SJSA1 (cell line): Measurements from ENCODE around the gene TTC39B. TPM values are rescaled to one million over a fixed set of nuclear protein-coding genes. Genes with fewer than 3 reads are reported as not detected.
A peak's percentile ranks its signal among the peaks of the same experiment; 100 is the strongest.
"Not testable (repeated sequence)": the region's sequence is repeated elsewhere in the genome, so short reads cannot be mapped to it uniquely, and the experiment has no call there.

Experiments used
- DNase-seq, 2 experiments: peaks; one replicate each; pipeline ENCODE4 v3.0.0-alpha.2; 2015 to 2020; ENCODE audit warnings: low spot score in 2 of 2, low read depth in 1 of 2
- H3K27ac ChIP-seq: fragments of 250-450 bp; sonication (Bioruptor Pico); 2 replicates; pipeline ENCODE4 v1.5.1; 2020; ENCODE audit warnings: mild to moderate bottlenecking, moderate library complexity
- H3K27me3 ChIP-seq: fragments of 250-450 bp; sonication (Bioruptor Pico); replicated peaks from 2 replicates; pipeline ENCODE4 v1.5.1; 2020; ENCODE audit warnings: mild to moderate bottlenecking, moderate library complexity
- H3K36me3 ChIP-seq: fragments of 250-450 bp; sonication (Bioruptor Pico); 2 replicates; pipeline ENCODE4 v1.5.1; 2020; ENCODE audit warnings: mild to moderate bottlenecking
- H3K4me1 ChIP-seq: fragments of 250-450 bp; sonication (Bioruptor Pico); replicated peaks from 2 replicates; pipeline ENCODE4 v1.6.1; 2021; ENCODE audit warnings: mild to moderate bottlenecking
- H3K4me3 ChIP-seq: fragments of 250-450 bp; sonication (Bioruptor Pico); 2 replicates; pipeline ENCODE4 v1.5.1; 2020; ENCODE audit warnings: mild to moderate bottlenecking
- H3K9me3 ChIP-seq: fragments of 250-450 bp; sonication (Bioruptor Pico); replicated peaks from 2 replicates; pipeline ENCODE4 v1.5.1; 2020; ENCODE audit warnings: mild to moderate bottlenecking
- total RNA-seq: library from RNA; depleted of rRNA; stranded (reverse); fragments of >200 nt; shearing (Covaris generic); gene quantifications from 2 replicates; pipeline ENCODE4 v1.2.3, GENCODE V29; 2014; rRNA removed

TTC39B gene
- total RNA-seq = 2.7 and 5.9 TPM in 2 replicates

DNA sequence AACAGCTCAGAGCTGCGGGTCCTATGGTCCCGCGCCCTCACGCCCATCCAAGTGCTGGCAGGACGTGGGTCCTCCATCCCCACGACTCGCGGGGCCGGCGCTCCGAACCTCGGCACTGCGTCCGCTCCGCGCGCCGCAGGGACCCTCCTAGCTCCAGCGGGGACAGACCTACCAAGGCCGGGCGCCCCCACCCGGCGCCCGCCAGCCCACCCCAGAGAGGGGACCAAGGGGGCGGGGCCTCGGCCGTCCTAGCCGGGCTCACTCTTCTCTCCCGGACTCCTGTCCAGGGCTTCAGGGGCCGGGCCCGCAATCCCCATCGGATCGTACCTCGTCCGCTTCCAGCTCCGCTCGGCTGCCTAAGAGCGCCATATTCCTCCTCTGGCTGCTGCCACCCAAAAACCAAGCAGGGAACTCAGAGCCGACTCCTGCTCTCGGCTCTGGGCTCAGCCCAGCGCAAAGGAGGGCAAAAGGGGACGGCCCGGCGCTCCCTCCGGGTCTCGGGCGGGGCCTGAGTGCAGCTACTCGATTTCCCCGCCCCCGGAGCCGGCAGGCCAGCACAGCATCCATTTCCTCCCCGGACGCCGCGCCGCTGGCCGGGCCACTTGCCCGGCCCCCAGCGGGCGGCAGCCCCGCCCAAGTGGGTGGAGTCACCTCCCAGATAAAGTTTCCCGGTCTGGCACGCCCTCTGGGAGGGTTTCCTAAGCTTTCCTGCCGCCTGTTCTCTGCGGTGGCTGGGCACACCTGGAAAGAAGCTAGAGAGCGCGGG is at the start of gene TTC39B:
TSS of gene TTC39B (minus strand) at position 460 of the 766 bp plus-strand sequence. CDS start at position 369, 91 bp downstream.
- no peak within 1 kb of the TSS for H3K27ac ChIP-seq
- H3K4me1 ChIP-seq = peaks cover 15% of the 10 kb centered on the region
- peak within 1 kb of the TSS; percentile 59 for H3K4me3 ChIP-seq
- no peaks in the 10 kb centered on the region for H3K36me3 ChIP-seq
- no peaks in the 10 kb centered on the region for H3K9me3 ChIP-seq
- no peaks in the 10 kb centered on the region for H3K27me3 ChIP-seq
- DNase-seq = peak; percentile 86

DNA sequence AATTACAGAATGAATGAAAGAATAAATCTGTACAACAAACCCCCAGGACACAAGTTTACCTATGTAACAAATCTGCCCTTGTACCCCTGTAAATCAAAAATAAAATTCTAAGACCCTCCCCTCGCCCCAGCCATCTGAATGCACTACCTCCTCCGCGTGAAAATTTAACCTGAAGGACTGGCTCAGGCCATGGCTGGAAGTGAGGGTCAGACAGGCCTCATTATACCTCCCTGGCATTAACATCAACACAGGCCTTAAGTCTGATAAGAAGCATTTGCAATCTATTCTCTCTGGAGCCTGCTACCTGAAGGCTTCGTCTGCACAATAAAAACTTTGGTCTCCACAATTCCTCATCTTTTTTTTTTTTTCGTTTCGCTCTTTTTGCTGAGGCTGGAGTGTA is 48.7 kb upstream of the TTC39B start:
- Histone ChIP-seq H3K9me3 (no peaks in the 10 kb centered on the region), H3K27ac (no peak overlapping the region), H3K36me3 (no peaks in the 10 kb centered on the region), H3K27me3 (no peaks in the 10 kb centered on the region), H3K4me3 (no peak overlapping the region), H3K4me1 (no peaks in the 10 kb centered on the region)
- DNase-seq = no peak

DNA sequence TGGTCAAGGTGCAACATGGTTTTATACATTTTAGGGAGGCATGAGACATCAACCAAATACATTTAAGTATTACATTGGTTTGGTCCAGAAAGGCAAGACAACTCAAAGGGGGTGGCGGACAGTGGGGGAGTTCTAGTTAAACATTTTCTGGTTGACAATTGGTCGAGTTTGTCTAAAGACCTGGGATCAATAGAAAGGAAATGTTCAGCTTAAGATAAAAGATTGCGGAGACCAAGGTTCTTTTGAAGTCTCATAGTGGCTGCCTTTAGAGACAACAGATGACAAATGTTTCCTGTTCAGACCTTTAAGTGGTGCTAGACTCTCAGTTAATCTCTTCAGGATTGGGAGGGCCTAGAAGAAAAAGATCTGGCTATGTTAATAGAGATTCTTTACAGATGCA is 47.7 kb upstream of the TTC39B start:
- no peak overlapping the region for H3K4me3 ChIP-seq
- no peaks in the 10 kb centered on the region for H3K36me3 ChIP-seq
- H3K27ac ChIP-seq = no peak overlapping the region
- no peaks in the 10 kb centered on the region for H3K27me3 ChIP-seq
- no peak for DNase-seq
- no peaks in the 10 kb centered on the region for H3K4me1 ChIP-seq
- no peaks in the 10 kb centered on the region for H3K9me3 ChIP-seq

DNA sequence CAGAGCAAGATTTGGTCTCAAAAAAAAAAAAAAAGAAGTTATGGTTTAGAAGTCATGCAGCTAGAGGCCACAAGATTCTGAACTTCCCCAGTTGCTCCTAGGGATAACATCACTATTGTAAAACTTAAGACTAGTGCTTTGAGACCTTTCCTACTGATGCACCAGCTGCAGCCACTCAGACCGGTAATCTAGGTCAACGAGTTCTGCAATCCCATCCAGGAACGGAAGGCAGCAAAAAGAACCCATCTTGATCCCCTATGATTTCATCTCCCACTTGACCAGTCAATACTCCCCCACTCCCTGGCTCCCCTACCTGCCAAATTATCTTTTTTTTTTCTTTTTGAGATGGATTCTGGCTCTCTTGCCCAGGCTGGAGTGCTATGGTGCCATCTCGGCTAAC is 46.9 kb upstream of the TTC39B start:
- H3K27ac ChIP-seq = no peak overlapping the region
- H3K4me3 ChIP-seq = no peak overlapping the region
- no peaks in the 10 kb centered on the region for H3K27me3 ChIP-seq
- no peaks in the 10 kb centered on the region for H3K9me3 ChIP-seq
- H3K36me3 ChIP-seq = no peaks in the 10 kb centered on the region
- no peaks in the 10 kb centered on the region for H3K4me1 ChIP-seq
- DNase-seq = no peak

DNA sequence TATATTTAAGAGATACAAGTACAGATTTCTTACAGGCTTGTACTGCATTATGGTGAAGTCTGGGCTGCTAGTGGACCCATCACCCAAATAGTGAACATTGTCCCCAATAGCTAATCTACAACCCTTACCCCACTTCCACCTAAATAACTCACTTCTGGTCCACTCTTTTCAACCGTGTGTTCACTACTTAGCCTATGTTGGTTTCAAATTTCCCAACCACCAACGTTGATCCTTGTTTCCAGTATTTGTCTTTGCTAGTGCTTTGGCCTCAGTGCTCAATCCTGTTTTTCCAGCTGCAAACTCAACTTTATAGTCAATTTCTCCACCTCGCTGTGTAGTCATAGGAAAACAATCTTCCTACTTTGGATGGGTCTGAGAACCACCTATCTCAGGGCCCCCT is 45.3 kb upstream of the TTC39B start:
- Histone ChIP-seq H3K4me1 (no peaks in the 10 kb centered on the region), H3K9me3 (no peaks in the 10 kb centered on the region), H3K27me3 (no peaks in the 10 kb centered on the region), H3K36me3 (no peaks in the 10 kb centered on the region), H3K4me3 (no peak overlapping the region), H3K27ac (no peak overlapping the region)
- DNase-seq = no peak

DNA sequence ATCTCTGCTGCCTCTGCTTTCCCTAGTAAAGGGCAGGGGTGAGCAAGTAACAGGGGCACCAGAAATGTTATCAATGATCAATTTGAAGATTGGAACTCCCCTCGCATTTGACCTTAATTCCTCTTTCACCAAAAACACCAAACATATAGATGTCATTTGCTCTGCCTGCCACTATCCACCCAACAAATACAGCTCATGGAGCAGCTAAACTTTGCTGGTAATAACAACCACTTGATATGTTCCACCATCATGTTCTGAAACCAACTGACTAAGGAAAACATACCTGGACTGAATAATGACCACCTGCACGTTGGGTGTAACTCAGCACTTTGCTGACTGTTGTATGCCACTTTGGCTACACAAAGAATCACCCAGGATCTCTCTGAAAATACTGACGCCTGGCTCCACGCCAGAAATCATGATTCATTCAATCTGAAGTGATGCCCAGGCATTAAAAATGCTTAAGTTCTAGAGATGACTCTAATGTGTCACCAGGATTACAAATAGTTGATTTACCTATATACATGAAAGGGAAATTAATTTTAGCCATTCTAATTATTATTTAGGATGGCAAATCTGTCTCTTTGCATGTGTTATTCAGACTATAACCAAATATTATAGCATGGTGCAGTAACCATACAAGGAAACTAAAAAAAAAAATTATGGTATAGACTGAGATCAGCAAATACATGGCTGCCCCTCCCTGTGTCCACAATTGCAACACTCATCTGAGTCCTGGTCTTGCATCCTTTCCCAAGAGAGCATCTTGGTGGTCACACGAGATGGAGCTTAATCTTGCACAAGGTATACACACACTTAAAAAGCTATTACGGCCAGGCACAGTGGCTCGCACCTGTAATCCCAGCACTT is 43.1 kb upstream of the TTC39B start:
- no peaks in the 10 kb centered on the region for H3K36me3 ChIP-seq
- peak; percentile 3 to 44 for DNase-seq
- H3K4me1 ChIP-seq = no peaks in the 10 kb centered on the region
- no peaks in the 10 kb centered on the region for H3K9me3 ChIP-seq
- H3K4me3 ChIP-seq = no peak overlapping the region
- H3K27ac ChIP-seq = no peak overlapping the region
- H3K27me3 ChIP-seq = no peaks in the 10 kb centered on the region

DNA sequence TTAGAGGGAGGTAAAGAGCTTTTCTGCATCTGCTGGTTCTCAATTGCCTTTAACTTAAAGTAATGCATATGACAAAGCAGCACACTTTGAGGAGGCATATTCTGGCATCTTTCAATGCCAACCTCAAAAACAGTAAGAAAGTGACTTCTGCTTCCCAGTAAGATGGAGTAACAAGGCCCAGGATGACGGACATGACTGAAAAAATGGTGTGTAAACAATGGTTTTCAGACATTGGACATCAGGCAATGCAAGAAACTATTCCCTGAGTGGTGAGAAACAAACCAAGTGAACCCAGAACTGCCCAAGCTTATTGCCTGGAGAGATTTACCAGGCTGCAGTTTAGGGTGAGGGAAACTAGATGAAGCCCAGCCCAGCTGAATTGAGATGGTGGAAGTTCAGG is 39.8 kb upstream of the TTC39B start:
- no peak overlapping the region for H3K4me3 ChIP-seq
- no peaks in the 10 kb centered on the region for H3K27me3 ChIP-seq
- DNase-seq = no peak
- H3K9me3 ChIP-seq = no peaks in the 10 kb centered on the region
- no peaks in the 10 kb centered on the region for H3K4me1 ChIP-seq
- H3K27ac ChIP-seq = no peak overlapping the region
- H3K36me3 ChIP-seq = no peaks in the 10 kb centered on the region

DNA sequence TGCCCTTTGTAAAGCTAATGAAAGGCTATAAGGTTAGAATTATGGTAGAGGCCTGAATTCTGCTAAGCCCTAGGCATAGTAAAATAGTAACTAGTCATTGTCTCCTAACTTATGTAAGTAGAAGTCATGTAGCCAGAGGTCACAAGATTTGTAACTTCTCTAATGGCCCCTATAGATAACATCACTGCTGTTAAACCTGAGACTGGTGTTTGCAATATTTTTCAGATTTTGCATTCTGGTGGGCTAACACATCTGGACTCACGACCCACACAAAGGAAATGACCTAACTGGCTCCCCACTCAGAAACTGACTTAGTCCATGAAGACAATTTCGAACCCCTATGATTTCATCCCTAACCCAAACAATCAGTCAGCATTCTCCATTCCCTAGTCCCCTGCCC is 37.2 kb upstream of the TTC39B start:
- Histone ChIP-seq H3K9me3 (no peaks in the 10 kb centered on the region), H3K4me3 (no peak overlapping the region), H3K4me1 (no peaks in the 10 kb centered on the region), H3K27me3 (no peaks in the 10 kb centered on the region), H3K27ac (no peak overlapping the region), H3K36me3 (no peaks in the 10 kb centered on the region)
- DNase-seq = no peak

DNA sequence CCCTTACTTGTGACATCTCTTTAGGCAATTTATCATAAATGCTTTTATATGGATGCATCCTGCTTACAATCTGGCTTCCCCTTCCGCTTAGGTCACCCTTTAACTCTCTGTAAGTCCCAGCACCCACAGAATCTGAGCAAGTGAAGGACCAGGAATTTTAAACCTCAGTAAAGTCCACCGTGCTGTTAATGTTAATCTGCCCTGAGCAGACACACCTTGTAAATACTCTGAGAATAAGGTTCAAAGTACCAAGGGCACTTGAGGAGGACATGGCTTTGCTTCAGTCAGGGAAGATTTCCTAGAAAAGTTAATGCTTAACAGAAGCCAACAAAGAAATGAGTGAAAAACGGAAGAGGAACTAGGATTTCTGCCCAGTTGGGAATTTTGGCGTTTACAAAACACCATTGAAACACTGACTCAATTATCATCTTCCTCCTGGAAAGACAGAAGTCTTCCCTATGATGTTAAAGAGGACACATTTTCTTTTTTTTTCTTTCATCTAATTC is 26.4 kb upstream of the TTC39B start:
- H3K9me3 ChIP-seq = no peaks in the 10 kb centered on the region
- H3K27ac ChIP-seq = no peak overlapping the region

DNA sequence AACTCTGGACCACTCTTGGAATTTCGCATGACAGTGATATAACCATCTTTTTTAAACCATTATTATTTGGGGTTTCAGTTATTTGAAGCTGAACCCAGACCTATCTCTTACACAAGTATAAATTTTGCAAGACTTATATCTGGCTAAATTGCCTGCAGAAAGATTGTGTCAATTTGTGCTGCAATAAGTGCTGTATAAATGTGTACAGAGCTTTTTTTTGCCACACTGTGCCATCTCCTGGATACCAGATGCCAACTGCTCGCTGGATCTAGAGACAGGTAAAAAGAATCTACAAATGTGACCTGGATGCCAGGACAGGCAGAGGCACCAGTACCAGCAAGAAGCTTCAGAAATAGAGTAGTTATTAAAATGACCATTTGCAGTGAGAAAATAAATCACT is 25.9 kb upstream of the TTC39B start:
- no peak overlapping the region for H3K27ac ChIP-seq
- no peaks in the 10 kb centered on the region for H3K4me1 ChIP-seq
- no peaks in the 10 kb centered on the region for H3K27me3 ChIP-seq
- DNase-seq = no peak
- no peak overlapping the region for H3K4me3 ChIP-seq
- H3K9me3 ChIP-seq = no peaks in the 10 kb centered on the region
- no peaks in the 10 kb centered on the region for H3K36me3 ChIP-seq

More for the DNA sequence above, 26.4 kb upstream of the TTC39B start:
- Histone ChIP-seq H3K36me3 (no peaks in the 10 kb centered on the region), H3K4me1 (no peaks in the 10 kb centered on the region), H3K4me3 (no peak overlapping the region), H3K27me3 (no peaks in the 10 kb centered on the region)
- DNase-seq = no peak

DNA sequence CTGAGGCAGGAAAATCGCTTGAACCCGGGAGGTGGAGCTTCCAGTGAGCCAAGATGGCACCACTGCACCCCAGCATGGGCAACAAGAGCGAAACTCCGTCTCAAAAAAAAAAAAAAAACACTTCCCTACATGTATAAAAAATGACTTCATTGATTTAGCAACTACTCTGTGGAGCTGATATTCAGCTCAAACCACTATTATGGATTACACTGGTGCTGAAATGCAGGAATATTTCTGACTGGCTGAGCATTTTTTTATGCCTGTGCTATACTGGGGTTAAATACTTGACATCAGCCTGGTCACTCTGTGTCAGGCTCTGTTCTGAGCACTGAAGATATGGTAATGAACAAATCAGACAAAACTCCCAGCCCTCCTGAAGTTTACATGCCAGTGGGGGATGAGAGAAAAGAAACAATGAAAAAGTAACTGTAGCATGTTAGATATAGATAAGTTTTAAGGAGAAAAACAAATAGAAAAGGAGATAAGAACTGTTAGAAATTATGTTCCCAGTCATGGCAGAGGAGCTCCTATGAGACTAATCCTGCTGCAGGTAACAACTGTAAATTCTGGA is 22.6 kb upstream of the TTC39B start:
- no peaks in the 10 kb centered on the region for H3K27me3 ChIP-seq
- DNase-seq = no peak
- no peak overlapping the region for H3K4me3 ChIP-seq
- no peaks in the 10 kb centered on the region for H3K36me3 ChIP-seq
- no peaks in the 10 kb centered on the region for H3K4me1 ChIP-seq
- no peaks in the 10 kb centered on the region for H3K9me3 ChIP-seq
- H3K27ac ChIP-seq = no peak overlapping the region

DNA sequence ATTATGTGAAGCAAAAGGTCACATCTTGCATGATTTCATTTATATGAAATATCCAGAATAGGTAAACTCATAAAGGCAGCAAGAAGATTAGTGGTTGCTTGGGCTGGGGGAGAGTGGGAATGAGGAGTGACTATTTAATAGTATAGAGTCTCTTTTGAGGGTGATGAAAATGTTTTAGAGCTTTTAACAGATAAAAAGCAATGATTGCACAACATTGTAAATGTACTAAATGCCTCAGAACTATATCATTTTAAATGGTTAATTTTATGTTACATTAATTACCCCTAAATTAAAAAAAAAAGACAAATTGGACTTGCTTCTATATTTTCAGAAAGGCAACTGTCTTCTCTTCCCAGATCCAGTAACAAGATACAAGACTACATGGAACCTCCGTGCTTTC is 21.9 kb upstream of the TTC39B start:
- no peaks in the 10 kb centered on the region for H3K9me3 ChIP-seq
- no peaks in the 10 kb centered on the region for H3K27me3 ChIP-seq
- DNase-seq = no peak
- H3K4me1 ChIP-seq = no peaks in the 10 kb centered on the region
- H3K27ac ChIP-seq = no peak overlapping the region
- no peak overlapping the region for H3K4me3 ChIP-seq
- no peaks in the 10 kb centered on the region for H3K36me3 ChIP-seq

DNA sequence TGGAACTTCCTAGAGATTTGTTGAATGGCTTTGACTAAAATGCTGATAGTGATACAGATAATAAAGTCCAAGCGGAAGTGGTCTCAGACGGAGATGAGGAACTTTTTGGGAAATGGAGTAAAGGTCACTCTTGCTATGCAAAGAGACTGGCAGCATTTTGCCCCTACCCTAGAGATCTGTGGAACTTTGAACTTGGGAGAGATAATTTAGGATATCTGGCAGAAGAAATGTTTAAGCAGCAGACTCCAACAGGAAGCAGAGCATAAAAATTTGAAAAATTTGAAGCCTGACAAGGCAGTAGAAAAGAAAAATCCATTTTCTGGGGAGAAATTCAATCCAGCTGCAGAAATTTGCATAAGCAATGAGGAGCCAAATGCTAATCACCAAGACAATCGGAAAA is 15.7 kb upstream of the TTC39B start:
- H3K36me3 ChIP-seq, H3K27me3 ChIP-seq, H3K9me3 ChIP-seq, H3K4me3 ChIP-seq, H3K4me1 ChIP-seq, H3K27ac ChIP-seq, DNase-seq: not testable (repeated sequence)

DNA sequence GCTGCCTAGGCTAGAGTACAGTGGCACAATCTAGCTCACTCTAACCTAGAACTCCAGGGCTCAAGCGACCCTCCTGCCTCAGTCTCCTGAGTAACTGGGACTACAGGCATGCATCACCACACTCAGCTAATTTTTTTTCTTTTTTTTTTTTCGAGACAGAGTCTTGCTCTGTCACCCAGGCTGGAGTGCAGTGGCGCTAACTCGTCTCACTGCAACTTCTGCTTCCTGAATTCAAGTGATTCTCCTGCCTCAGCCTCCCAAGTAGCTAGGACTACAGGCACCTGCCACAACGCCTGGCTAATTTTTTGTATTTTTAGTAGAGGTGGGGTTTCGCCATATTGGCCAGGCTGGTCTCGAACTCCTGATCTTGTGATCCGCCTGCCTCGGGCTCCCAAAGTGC is 12.6 kb upstream of the TTC39B start:
- H3K9me3 ChIP-seq, DNase-seq, H3K4me1 ChIP-seq, H3K27ac ChIP-seq, H3K27me3 ChIP-seq, H3K4me3 ChIP-seq, H3K36me3 ChIP-seq: not testable (repeated sequence)
